PC-9 (cell line): Measurements from ENCODE around the gene MXRA7.

ENCODE experiments used
- EZH2 ChIP-seq: fragments of 200-600 bp; sonication (generic); IDR thresholded peaks from 2 replicates; pipeline ENCODE4 v1.8.0; 2017; ENCODE audit warnings: antibody characterized with exemption, low read depth
- TF ChIP-seq, protein P1 (sequence below): fragments of 200-600 bp; sonication (generic); conservative IDR thresholded peaks from 2 replicates; pipeline ENCODE4 v1.6.1; 2017; ENCODE audit warnings: mixed run types, antibody characterized with exemption, mild to moderate bottlenecking, moderate library complexity

GRCh38 chr17:76676629-76677028, 34.1 kb downstream of the MXRA7 start:
- TF ChIP-seq EZH2, result no peak
- TF ChIP-seq, protein P1, sequence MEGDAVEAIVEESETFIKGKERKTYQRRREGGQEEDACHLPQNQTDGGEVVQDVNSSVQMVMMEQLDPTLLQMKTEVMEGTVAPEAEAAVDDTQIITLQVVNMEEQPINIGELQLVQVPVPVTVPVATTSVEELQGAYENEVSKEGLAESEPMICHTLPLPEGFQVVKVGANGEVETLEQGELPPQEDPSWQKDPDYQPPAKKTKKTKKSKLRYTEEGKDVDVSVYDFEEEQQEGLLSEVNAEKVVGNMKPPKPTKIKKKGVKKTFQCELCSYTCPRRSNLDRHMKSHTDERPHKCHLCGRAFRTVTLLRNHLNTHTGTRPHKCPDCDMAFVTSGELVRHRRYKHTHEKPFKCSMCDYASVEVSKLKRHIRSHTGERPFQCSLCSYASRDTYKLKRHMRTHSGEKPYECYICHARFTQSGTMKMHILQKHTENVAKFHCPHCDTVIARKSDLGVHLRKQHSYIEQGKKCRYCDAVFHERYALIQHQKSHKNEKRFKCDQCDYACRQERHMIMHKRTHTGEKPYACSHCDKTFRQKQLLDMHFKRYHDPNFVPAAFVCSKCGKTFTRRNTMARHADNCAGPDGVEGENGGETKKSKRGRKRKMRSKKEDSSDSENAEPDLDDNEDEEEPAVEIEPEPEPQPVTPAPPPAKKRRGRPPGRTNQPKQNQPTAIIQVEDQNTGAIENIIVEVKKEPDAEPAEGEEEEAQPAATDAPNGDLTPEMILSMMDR, result no peak
